A673 (cell line): ENCODE results near the gene TESPA1. TPM values are rescaled to one million over a fixed set of nuclear protein-coding genes. Genes with fewer than 3 reads are reported as not detected.

Experiments used
- BruUV-seq: library from RNA; stranded (reverse); fragments of 400-500 nt; replicated peaks from 2 replicates; lab custom pipeline; 2021; lab: Mats Ljungman, UMichigan
- CTCF ChIA-PET: fragments of 300-600 bp; sonication (Branson Sonifier 250); formaldehyde crosslinking; loops from one replicate; lab custom pipeline; 2022; ENCODE audit warnings: antibody characterized with exemption; lab: Charles Lee
- POLR2A ChIA-PET: fragments of 300-600 bp; sonication (Branson Sonifier 250); formaldehyde crosslinking; loops from one replicate; lab custom pipeline; 2022; ENCODE audit warnings: antibody characterized with exemption; ENCODE audit not compliant: low non-redundant PET; lab: Charles Lee
- DNase-seq: peaks from one replicate; pipeline ENCODE4 v3.0.0-alpha.2; 2015; ENCODE audit warnings: low spot score
- H3K27ac ChIP-seq: fragments of 200-600 bp; sonication (generic); 2 replicates; pipeline ENCODE4 v1.5.1; 2016; ENCODE audit warnings: mixed run types, low read depth, mild to moderate bottlenecking, mixed read lengths, antibody characterized with exemption, low read length; ENCODE audit not compliant: poor library complexity, severe bottlenecking
- H3K27me3 ChIP-seq: fragments of 200-600 bp; sonication (generic); replicated peaks from 2 replicates; pipeline ENCODE4 v1.6.1; 2017; ENCODE audit warnings: mixed run types, low read depth, mild to moderate bottlenecking, mixed read lengths, antibody characterized with exemption, low read length; ENCODE audit not compliant: insufficient read depth, poor library complexity
- H3K36me3 ChIP-seq: fragments of 200-600 bp; sonication (generic); 2 replicates; pipeline ENCODE4 v1.6.1; 2016; ENCODE audit warnings: mixed run types, mild to moderate bottlenecking, mixed read lengths, antibody characterized with exemption, low read length; ENCODE audit not compliant: insufficient read depth, poor library complexity, severe bottlenecking
- H3K4me1 ChIP-seq: fragments of 200-600 bp; sonication (generic); 2 replicates; pipeline ENCODE4 v1.6.1; 2017; ENCODE audit warnings: mixed run types, mild to moderate bottlenecking, mixed read lengths, antibody characterized with exemption, low read length; ENCODE audit not compliant: insufficient read depth, poor library complexity, severe bottlenecking
- H3K4me3 ChIP-seq: fragments of 200-600 bp; sonication (generic); 2 replicates; pipeline ENCODE4 v1.5.1; 2016; ENCODE audit warnings: low read depth, mixed run types, mild to moderate bottlenecking, mixed read lengths, low read length; ENCODE audit not compliant: poor library complexity, severe bottlenecking
- H3K9me3 ChIP-seq: fragments of 200-600 bp; sonication (generic); 2 replicates; pipeline ENCODE4 v1.6.1; 2016; ENCODE audit warnings: mixed run types, low read depth, mild to moderate bottlenecking, mixed read lengths, antibody characterized with exemption, low read length; ENCODE audit not compliant: poor library complexity, severe bottlenecking
- EZH2 ChIP-seq: fragments of 200-600 bp; sonication (generic); IDR thresholded peaks from 2 replicates; pipeline ENCODE4 v1.6.1; 2017; ENCODE audit warnings: borderline replicate concordance, low read depth, mild to moderate bottlenecking, mixed read lengths, antibody characterized with exemption, low read length; ENCODE audit not compliant: poor library complexity, severe bottlenecking
- intact Hi-C: fragments of 100-400 bp; cut with micrococcal nuclease; formaldehyde crosslinking; loops from one replicate; pipeline ENCODE4 v1.10.0; 2022; ENCODE audit not compliant: unreplicated experiment
- total RNA-seq: library from RNA; stranded (reverse); gene quantifications from 2 replicates; pipeline ENCODE4 v1.2.3, GENCODE V29; 2021
- TF ChIP-seq, protein P1 (sequence below): fragments of 300-800, 200-600 bp; sonication (generic); conservative IDR thresholded peaks from 2 replicates; pipeline ENCODE4 v1.5.1; 2017; ENCODE audit warnings: low read depth, mild to moderate bottlenecking, antibody characterized with exemption, low read length, moderate library complexity, mixed read lengths

Gene TESPA1
- total RNA-seq, 1 experiment from 2014 or later, result not detected

- no TSS peak for BruUV-seq
These were observed 30.3 kb downstream of the TESPA1 start for GRCh38 chr12:54954228-54954627.

DNA sequence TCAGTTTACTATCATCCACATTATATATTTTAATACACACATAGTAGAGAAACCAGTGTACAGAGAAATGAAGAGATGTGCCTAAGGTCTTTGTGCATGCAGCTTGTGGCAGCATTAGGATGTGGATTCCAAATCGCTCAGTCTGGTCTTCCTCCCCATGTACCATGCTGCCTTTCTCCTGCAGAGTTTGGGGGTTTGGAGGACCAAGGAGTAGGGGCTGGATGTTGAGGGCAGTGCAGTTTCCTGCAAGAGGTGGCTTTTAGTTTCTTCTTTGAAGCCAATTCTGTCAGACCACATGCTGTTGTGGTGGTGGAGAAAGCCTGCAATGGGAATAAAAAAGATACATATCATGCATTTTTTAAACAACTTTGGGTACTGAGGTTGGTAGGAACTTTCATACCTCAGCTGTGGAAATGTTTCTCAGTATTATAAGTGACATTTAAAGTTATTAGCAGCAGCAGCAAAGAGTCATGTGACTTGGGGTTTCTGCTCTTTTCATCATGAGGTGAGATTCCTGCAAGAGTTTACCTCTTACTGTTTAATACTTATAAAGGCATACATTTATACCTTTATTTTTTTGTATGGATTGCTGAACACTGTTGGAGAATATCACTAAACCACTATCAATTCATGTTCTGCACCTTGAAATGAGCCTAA, 34.4 kb downstream of the TESPA1 start:
- no peak for DNase-seq
- Histone ChIP-seq H3K36me3 (no peaks in the 10 kb centered on the region), H3K9me3 (no peaks in the 10 kb centered on the region), H3K4me3 (no peak overlapping the region), H3K4me1 (no peaks in the 10 kb centered on the region), H3K27me3 (peaks cover 2% of the 10 kb centered on the region), H3K27ac (no peak overlapping the region)
- TF ChIP-seq, protein P1, sequence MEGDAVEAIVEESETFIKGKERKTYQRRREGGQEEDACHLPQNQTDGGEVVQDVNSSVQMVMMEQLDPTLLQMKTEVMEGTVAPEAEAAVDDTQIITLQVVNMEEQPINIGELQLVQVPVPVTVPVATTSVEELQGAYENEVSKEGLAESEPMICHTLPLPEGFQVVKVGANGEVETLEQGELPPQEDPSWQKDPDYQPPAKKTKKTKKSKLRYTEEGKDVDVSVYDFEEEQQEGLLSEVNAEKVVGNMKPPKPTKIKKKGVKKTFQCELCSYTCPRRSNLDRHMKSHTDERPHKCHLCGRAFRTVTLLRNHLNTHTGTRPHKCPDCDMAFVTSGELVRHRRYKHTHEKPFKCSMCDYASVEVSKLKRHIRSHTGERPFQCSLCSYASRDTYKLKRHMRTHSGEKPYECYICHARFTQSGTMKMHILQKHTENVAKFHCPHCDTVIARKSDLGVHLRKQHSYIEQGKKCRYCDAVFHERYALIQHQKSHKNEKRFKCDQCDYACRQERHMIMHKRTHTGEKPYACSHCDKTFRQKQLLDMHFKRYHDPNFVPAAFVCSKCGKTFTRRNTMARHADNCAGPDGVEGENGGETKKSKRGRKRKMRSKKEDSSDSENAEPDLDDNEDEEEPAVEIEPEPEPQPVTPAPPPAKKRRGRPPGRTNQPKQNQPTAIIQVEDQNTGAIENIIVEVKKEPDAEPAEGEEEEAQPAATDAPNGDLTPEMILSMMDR, result no peak
- no peak for TF ChIP-seq EZH2
- POLR2A ChIA-PET, result no interaction called here
- BruUV-seq, result no TSS peak
- intact Hi-C loops, result no loop called here
- CTCF ChIA-PET, result no interaction called here

More at GRCh38 chr12:54954228-54954627, 30.3 kb downstream of the TESPA1 start:
- Histone ChIP-seq H3K9me3 (no peaks in the 10 kb centered on the region), H3K27ac (no peak overlapping the region), H3K4me1 (no peaks in the 10 kb centered on the region), H3K27me3 (peaks cover 2% of the 10 kb centered on the region), H3K4me3 (no peak overlapping the region), H3K36me3 (no peaks in the 10 kb centered on the region)
- TF ChIP-seq, protein P1, result no peak
- TF ChIP-seq EZH2, result no peak
- intact Hi-C loops, result no loop called here
- CTCF ChIA-PET, result no interaction called here
- no peak for DNase-seq
- POLR2A ChIA-PET, result no interaction called here

DNA sequence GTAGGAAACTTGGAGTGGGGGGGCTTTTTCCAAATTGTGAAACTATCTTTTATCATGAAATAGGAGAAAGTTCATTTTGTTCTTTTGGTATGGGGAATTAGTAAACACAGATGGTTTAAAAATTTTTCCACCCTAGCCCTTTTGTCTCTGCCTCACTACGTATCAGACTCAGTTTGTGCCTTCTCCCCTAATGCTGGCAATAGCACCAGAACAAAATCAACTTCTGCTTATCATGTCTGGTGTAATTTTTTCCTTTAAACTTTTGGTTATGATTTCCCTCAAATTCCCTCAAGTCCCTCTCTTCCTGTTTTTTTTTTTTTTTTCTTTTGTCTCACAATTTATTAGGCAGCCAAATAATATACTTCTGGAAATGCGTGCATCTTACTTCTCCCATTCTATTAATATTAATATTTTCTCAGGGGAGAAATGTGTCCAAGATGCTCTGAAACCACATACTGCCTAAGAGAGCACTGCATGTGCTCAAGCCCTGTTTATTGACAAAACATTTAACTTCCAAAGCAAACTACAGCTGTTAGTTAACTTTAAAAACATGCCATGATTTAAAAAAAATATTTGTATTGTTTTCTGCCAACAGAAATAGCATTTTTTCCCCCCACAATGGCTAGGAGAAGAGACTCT, 35.4 kb downstream of the TESPA1 start:
- H3K27me3 ChIP-seq, result peaks cover 2% of the 10 kb centered on the region
- CTCF ChIA-PET, result no interaction called here
- no peak overlapping the region for H3K4me3 ChIP-seq
- DNase-seq, result no peak
- intact Hi-C loops, result no loop called here
- H3K36me3 ChIP-seq, result no peaks in the 10 kb centered on the region
- no peak overlapping the region for H3K27ac ChIP-seq
- no TSS peak for BruUV-seq
- H3K9me3 ChIP-seq, result no peaks in the 10 kb centered on the region
- no peak for TF ChIP-seq EZH2
- TF ChIP-seq, protein P1, result no peak
- no peaks in the 10 kb centered on the region for H3K4me1 ChIP-seq
- POLR2A ChIA-PET, result no interaction called here
